Trophoblast cell (in vitro differentiated cells and primary cell): ENCODE data around the gene GPR4.

Experiments used
- DNase-seq, 2 donors: peaks; one replicate each; pipeline ENCODE4 v3.0.0-alpha.2; 2016
- H2AFZ ChIP-seq: 2 replicates; pipeline ENCODE4 v1.6.1; 2013; ENCODE audit warnings: low read length, moderate library complexity, mild to moderate bottlenecking; ENCODE audit not compliant: insufficient read depth, poor library complexity
- H2AK5ac ChIP-seq: 2 replicates; pipeline ENCODE4 v1.6.1; 2013; ENCODE audit warnings: mild to moderate bottlenecking, low read length
- H2BK120ac ChIP-seq: 2 replicates; pipeline ENCODE4 v1.6.1; 2013; ENCODE audit warnings: low read length, mild to moderate bottlenecking, moderate library complexity; ENCODE audit not compliant: insufficient read depth, poor library complexity
- H2BK12ac ChIP-seq: 2 replicates; pipeline ENCODE4 v1.6.1; 2013; ENCODE audit warnings: mild to moderate bottlenecking, low read length, moderate library complexity
- H2BK5ac ChIP-seq: 2 replicates; pipeline ENCODE4 v1.6.1; 2013; ENCODE audit warnings: low read length, low read depth, moderate library complexity, mild to moderate bottlenecking; ENCODE audit not compliant: poor library complexity
- H3K14ac ChIP-seq: 2 replicates; pipeline ENCODE4 v1.6.1; 2013; ENCODE audit warnings: mild to moderate bottlenecking, low read length
- H3K18ac ChIP-seq: 2 replicates; pipeline ENCODE4 v1.6.1; 2013; ENCODE audit warnings: mild to moderate bottlenecking, low read length
- H3K23ac ChIP-seq: 2 replicates; pipeline ENCODE4 v1.6.1; 2013; ENCODE audit warnings: low read length
- H3K27ac ChIP-seq: 2 replicates; pipeline ENCODE4 v1.5.1; 2013; ENCODE audit warnings: low read depth, mild to moderate bottlenecking, inconsistent platforms, low read length, moderate library complexity
- H3K27me3 ChIP-seq: 2 replicates; pipeline ENCODE4 v1.6.1; 2013; ENCODE audit warnings: inconsistent platforms, mild to moderate bottlenecking, low read length, moderate library complexity; ENCODE audit not compliant: insufficient read depth
- H3K36me3 ChIP-seq, 2 experiments: 1 replicate in 1 of 2; 2 replicates in 1 of 2; pipeline ENCODE4 v1.6.1; 2013; ENCODE audit warnings: low read length in 2 of 2, mild to moderate bottlenecking in 2 of 2, moderate library complexity in 1 of 2; ENCODE audit not compliant: insufficient read depth in 2 of 2, control insufficient read depth in 1 of 2
- H3K4ac ChIP-seq: 2 replicates; pipeline ENCODE4 v1.6.1; 2013; ENCODE audit warnings: low read depth, mild to moderate bottlenecking, low read length, moderate library complexity
- H3K4me1 ChIP-seq, 2 experiments: 1 replicate in 1 of 2; 2 replicates in 1 of 2; pipeline ENCODE4 v1.6.1; 2013; ENCODE audit warnings: low read length in 2 of 2, mild to moderate bottlenecking in 2 of 2, moderate library complexity in 1 of 2; ENCODE audit not compliant: insufficient read depth in 2 of 2, control insufficient read depth in 1 of 2
- H3K4me2 ChIP-seq: 2 replicates; pipeline ENCODE4 v1.6.1; 2013; ENCODE audit warnings: inconsistent platforms, mild to moderate bottlenecking, low read length, moderate library complexity
- H3K4me3 ChIP-seq: 2 replicates; pipeline ENCODE4 v1.5.1; 2013; ENCODE audit warnings: mild to moderate bottlenecking, low read depth, low read length, inconsistent platforms
- H3K79me1 ChIP-seq: one replicate; pipeline ENCODE4 v1.6.1; 2013; ENCODE audit warnings: low read length
- H3K79me2 ChIP-seq: 2 replicates; pipeline ENCODE4 v1.6.1; 2013; ENCODE audit warnings: low read length, mild to moderate bottlenecking; ENCODE audit not compliant: control insufficient read depth, insufficient read depth, poor library complexity
- H3K9ac ChIP-seq: 2 replicates; pipeline ENCODE4 v1.6.1; 2013; ENCODE audit warnings: mild to moderate bottlenecking, low read length
- H3K9me3 ChIP-seq: 2 replicates; pipeline ENCODE4 v1.6.1; 2013; ENCODE audit warnings: low read depth, mild to moderate bottlenecking, control low read depth, inconsistent platforms, low read length; ENCODE audit not compliant: insufficient read depth
- H4K12ac ChIP-seq: 2 replicates; pipeline ENCODE4 v1.6.1; 2013; ENCODE audit warnings: low read depth, mild to moderate bottlenecking, low read length, moderate library complexity
- H4K8ac ChIP-seq: 2 replicates; pipeline ENCODE4 v1.6.1; 2013; ENCODE audit warnings: low read depth, mild to moderate bottlenecking, low read length, moderate library complexity
- H4K91ac ChIP-seq: one replicate; pipeline ENCODE4 v1.6.1; 2013; ENCODE audit warnings: low read depth, mild to moderate bottlenecking, low read length, moderate library complexity
- WGBS: extraction: QIAGEN DNeasy Blood & Tissue Kit; methylation state at CpG from one replicate; pipeline ENCODE4 v1.1.7; 2013; ENCODE audit warnings: missing lambda C conversion rate; ENCODE audit not compliant: insufficient read length, insufficient coverage; ENCODE audit errors: extremely low coverage; 5-methylcytosine and 5-hydroxymethylcytosine counted together

Gene GPR4

GRCh38 chr19:45613926-45614725 lies 12.1 kb upstream of the GPR4 start:
- H3K4me2 ChIP-seq, result no peak overlapping the region
- no peak overlapping the region for H2BK120ac ChIP-seq
- no peak overlapping the region for H3K18ac ChIP-seq
- no peak overlapping the region for H2BK12ac ChIP-seq
- no peak overlapping the region for H3K14ac ChIP-seq
- H4K91ac ChIP-seq, result no peak overlapping the region
- peak; percentile 85 to 87 for DNase-seq
- no peaks in the 10 kb centered on the region for H3K27me3 ChIP-seq
- no peak overlapping the region for H2AK5ac ChIP-seq
- H3K9me3 ChIP-seq, result peaks cover 4% of the 10 kb centered on the region
- no peak overlapping the region for H3K27ac ChIP-seq
- peaks cover 0 to 8% of the 10 kb centered on the region in 2 experiments for H3K4me1 ChIP-seq
- peak overlapping the region; percentile 5 for H3K23ac ChIP-seq
- no peak overlapping the region for H4K12ac ChIP-seq
- H2BK5ac ChIP-seq, result no peak overlapping the region
- no peak overlapping the region for H2AFZ ChIP-seq
- no CpG with 5 or more reads among the region's 10 CpGs for WGBS
- no peak overlapping the region for H3K9ac ChIP-seq
- no peak overlapping the region for H3K4ac ChIP-seq
- no peak overlapping the region for H3K4me3 ChIP-seq
- H3K79me1 ChIP-seq, result no peaks in the 10 kb centered on the region
- H3K79me2 ChIP-seq, result no peaks in the 10 kb centered on the region
- peaks cover 36% of the 10 kb centered on the region in 2 experiments for H3K36me3 ChIP-seq
- H4K8ac ChIP-seq, result no peak overlapping the region

GRCh38 chr19:45608948-45609347 lies 6.9 kb upstream of the GPR4 start:
- no peak overlapping the region for H3K14ac ChIP-seq
- no peak overlapping the region for H2AK5ac ChIP-seq
- H4K91ac ChIP-seq, result no peak overlapping the region
- H3K79me2 ChIP-seq, result no peaks in the 10 kb centered on the region
- no peaks in the 10 kb centered on the region for H3K27me3 ChIP-seq
- no peak overlapping the region for H2BK5ac ChIP-seq
- no peak overlapping the region for H2BK120ac ChIP-seq
- H3K4ac ChIP-seq, result no peak overlapping the region
- no peak overlapping the region for H3K4me3 ChIP-seq
- no peak overlapping the region for H3K23ac ChIP-seq
- no CpG with 5 or more reads among the region's 6 CpGs for WGBS
- no peak overlapping the region for H3K9ac ChIP-seq
- no peak overlapping the region for H2AFZ ChIP-seq
- H4K12ac ChIP-seq, result no peak overlapping the region
- H3K9me3 ChIP-seq, result peaks cover 2% of the 10 kb centered on the region
- H3K27ac ChIP-seq, result no peak overlapping the region
- H3K18ac ChIP-seq, result no peak overlapping the region
- no peak for DNase-seq
- no peaks in the 10 kb centered on the region for H3K79me1 ChIP-seq
- no peak overlapping the region for H3K4me2 ChIP-seq
- no peak overlapping the region for H4K8ac ChIP-seq
- H2BK12ac ChIP-seq, result no peak overlapping the region
- H3K36me3 ChIP-seq, result peaks cover 19 to 21% of the 10 kb centered on the region in 2 experiments
- H3K4me1 ChIP-seq, result peaks cover 0 to 4% of the 10 kb centered on the region in 2 experiments

- no CpG with 5 or more reads among the region's 28 CpGs for WGBS
- Histone ChIP-seq H4K91ac (peak overlapping the region; percentile 3), H3K4me2 (peak overlapping the region; percentile 60), H3K14ac (no peak overlapping the region), H3K36me3 (peaks cover 8 to 10% of the 10 kb centered on the region in 2 experiments), H3K9me3 (peaks cover 2% of the 10 kb centered on the region), H4K8ac (peak overlapping the region; percentile 35), H4K12ac (no peak overlapping the region), H3K18ac (no peak overlapping the region), H3K27me3 (peaks cover 5% of the 10 kb centered on the region), H3K27ac (no peak overlapping the region), H2AK5ac (no peak overlapping the region), H2BK12ac (no peak overlapping the region), H3K9ac (no peak overlapping the region), H3K79me1 (no peaks in the 10 kb centered on the region), H2BK5ac (no peak overlapping the region), H3K4me3 (no peak overlapping the region), H2BK120ac (no peak overlapping the region), H2AFZ (peak overlapping the region; percentile 27), H3K4me1 (peaks cover 0 to 4% of the 10 kb centered on the region in 2 experiments), H3K4ac (no peak overlapping the region), H3K23ac (no peak overlapping the region), H3K79me2 (no peaks in the 10 kb centered on the region)
- DNase-seq, result peak; percentile 64 to 85
Observed at GRCh38 chr19:45607071-45608029, 5.3 kb upstream of the GPR4 start.

GRCh38 chr19:45601115-45601514 lies 897 bp downstream of the GPR4 start:
- Histone ChIP-seq H3K27me3 (peaks cover 54% of the 10 kb centered on the region), H3K79me1 (no peaks in the 10 kb centered on the region), H2BK120ac (no peak overlapping the region), H2AK5ac (no peak overlapping the region), H3K36me3 (no peaks in the 10 kb centered on the region), H3K4me2 (no peak overlapping the region), H3K18ac (no peak overlapping the region), H4K12ac (no peak overlapping the region), H3K4me3 (no peak overlapping the region), H4K8ac (no peak overlapping the region), H3K79me2 (no peaks in the 10 kb centered on the region), H3K27ac (no peak overlapping the region), H3K9ac (no peak overlapping the region), H2BK5ac (no peak overlapping the region), H2AFZ (no peak overlapping the region), H3K4me1 (no peaks in the 10 kb centered on the region), H2BK12ac (no peak overlapping the region), H3K14ac (no peak overlapping the region), H4K91ac (no peak overlapping the region), H3K23ac (no peak overlapping the region), H3K9me3 (peaks cover 2% of the 10 kb centered on the region), H3K4ac (no peak overlapping the region)
- no peak for DNase-seq
- no CpG with 5 or more reads among the region's 10 CpGs for WGBS
